A549 (cell line): Measurements from ENCODE around the gene MYH14. TPM values are rescaled to one million over a fixed set of nuclear protein-coding genes. Genes with fewer than 3 reads are reported as not detected.

Experiments
- ATAC-seq, 2 experiments: fragments of 200-7000 bp in 1 of 2; fragments of >200 bp in 1 of 2; cut with Nextera tagmentation in 1 of 2; cut with Tn5 transposase in 1 of 2; 3 replicates each; pipeline versions ENCODE4 v1.8.0 to v1.9.1; 2018 to 2020; ENCODE audit warnings: mild to moderate bottlenecking in 1 of 2, moderate library complexity in 1 of 2
- CTCF ChIA-PET: fragments of 300-600 bp; sonication (Branson Sonifier 250); formaldehyde crosslinking; extraction: SDS; loops from one replicate; lab custom pipeline; 2021; ENCODE audit warnings: antibody characterized with exemption, inconsistent platforms; lab: Yijun Ruan, JAX
- POLR2A ChIA-PET: fragments of 350-600 bp; formaldehyde crosslinking; extraction: SDS; loops from one replicate; lab custom pipeline; 2021; ENCODE audit warnings: antibody characterized with exemption, inconsistent platforms; lab: Yijun Ruan, JAX
- DNase-seq, 2 experiments: peaks; one replicate each; pipeline versions ENCODE4 v3.0.0 to v3.0.0-alpha.2; 2011 to 2016; ENCODE audit warnings: low read depth in 1 of 2, low spot score in 1 of 2
- FAIRE-seq: peaks from 2 replicates; lab custom pipeline; 2011; peaks lifted over from hg19 to GRCh38; lab: Jason Lieb, UNC
- H3K27ac ChIP-seq, 2 experiments: fragments of >200 bp; sonication (Bioruptor Twin); formaldehyde crosslinking; 3 replicates each; pipeline ENCODE4 v1.5.1; 2016 to 2017
- H3K4me1 ChIP-seq: fragments of >200 bp; sonication (Bioruptor Twin); formaldehyde crosslinking; 3 replicates; pipeline ENCODE4 v1.6.1; 2016
- H3K4me2 ChIP-seq: fragments of >200 bp; sonication (Bioruptor Twin); formaldehyde crosslinking; 3 replicates; pipeline ENCODE4 v1.6.1; 2016
- H3K4me3 ChIP-seq: fragments of >200 bp; sonication (Bioruptor Twin); formaldehyde crosslinking; 3 replicates; pipeline ENCODE4 v1.5.1; 2016
- H3K9me3 ChIP-seq: fragments of >200 bp; sonication (Bioruptor Twin); formaldehyde crosslinking; 3 replicates; pipeline ENCODE4 v1.6.1; 2016
- CEBPB ChIP-seq, 2 experiments: fragments of >200 bp in 1 of 2; sonication (Bioruptor Twin) in 1 of 2; formaldehyde crosslinking in 1 of 2; IDR thresholded peaks; 2 replicates each; pipeline ENCODE4 v1.6.1; 2012 to 2016
- EHF ChIP-seq: fragments of 250-450 bp; sonication (Bioruptor Pico); IDR thresholded peaks from 2 replicates; pipeline ENCODE4 v1.5.0; 2020; ENCODE audit warnings: mild to moderate bottlenecking
- ELK1 ChIP-seq: fragments of 150-350 bp; IDR thresholded peaks from 2 replicates; pipeline ENCODE4 v1.6.1; 2014; ENCODE audit warnings: low read depth, mild to moderate bottlenecking, low read length
- FOSL2 ChIP-seq, 2 experiments: fragments of 450-650 bp in 1 of 2; fragments of >200 bp in 1 of 2; sonication (Bioruptor Twin) in 1 of 2; formaldehyde crosslinking; IDR thresholded peaks; 2 replicates each; pipeline versions ENCODE4 v1.5.0 to v1.6.1; 2016 to 2020; ENCODE audit warnings: mild to moderate bottlenecking in 1 of 2, moderate library complexity in 1 of 2
- HDAC2 ChIP-seq: fragments of 200-600 bp; sonication (generic); IDR thresholded peaks from 2 replicates; pipeline ENCODE4 v1.6.1; 2016
- HES2 ChIP-seq: fragments of >200 bp; sonication (Bioruptor Twin); formaldehyde crosslinking; IDR thresholded peaks from 2 replicates; pipeline ENCODE4 v1.6.1; 2016
- HOXB13 ChIP-seq: fragments of 250-450 bp; sonication (Bioruptor Pico); IDR thresholded peaks from 2 replicates; pipeline ENCODE4 v1.5.0; 2020; ENCODE audit warnings: low read depth, mild to moderate bottlenecking, moderate library complexity
- JUN ChIP-seq, 2 experiments: fragments of >200 bp; sonication (Bioruptor Twin); formaldehyde crosslinking; IDR thresholded peaks; 2 replicates in 1 of 2; 3 replicates in 1 of 2; pipeline ENCODE4 v1.6.1; 2016 to 2017
- KDM1A ChIP-seq: fragments of 200-600 bp; sonication (generic); IDR thresholded peaks from 2 replicates; pipeline ENCODE4 v1.6.1; 2016; ENCODE audit warnings: low read depth, mild to moderate bottlenecking
- MAFK ChIP-seq: fragments of 450-650 bp; IDR thresholded peaks from 2 replicates; pipeline ENCODE4 v1.6.1; 2014; ENCODE audit not compliant: partially characterized antibody
- MAZ ChIP-seq: fragments of 150-350 bp; IDR thresholded peaks from 2 replicates; pipeline ENCODE4 v1.6.1; 2014; ENCODE audit warnings: antibody characterized with exemption, low read depth, low read length, borderline replicate concordance
- MYC ChIP-seq: IDR thresholded peaks from 2 replicates; pipeline ENCODE4 v1.6.1; 2012; ENCODE audit warnings: mild to moderate bottlenecking, inconsistent platforms, low read length, improper control_type of control experiment, borderline replicate concordance
- NPAS2 ChIP-seq: fragments of 250-450 bp; sonication (Bioruptor Pico); IDR thresholded peaks from 2 replicates; pipeline ENCODE4 v1.8.0; 2022; ENCODE audit warnings: mild to moderate bottlenecking, moderate library complexity, borderline replicate concordance
- NR3C1 ChIP-seq: fragments of >200 bp; sonication (Bioruptor Twin); formaldehyde crosslinking; IDR thresholded peaks from 3 replicates; pipeline ENCODE4 v1.6.1; 2017
- PHF8 ChIP-seq: fragments of 200-600 bp; sonication (generic); IDR thresholded peaks from 2 replicates; pipeline ENCODE4 v1.6.1; 2016; ENCODE audit warnings: low read depth, mild to moderate bottlenecking, antibody characterized with exemption, moderate library complexity, borderline replicate concordance
- POLR2A ChIP-seq: IDR thresholded peaks from 2 replicates; pipeline ENCODE4 v1.6.1; 2012; ENCODE audit warnings: mild to moderate bottlenecking, low read length
- RAD21 ChIP-seq, 2 experiments: fragments of >200 bp in 1 of 2; sonication (Bioruptor Twin) in 1 of 2; formaldehyde crosslinking in 1 of 2; IDR thresholded peaks in 1 of 2; conservative IDR thresholded peaks in 1 of 2; 2 replicates in 1 of 2; 3 replicates in 1 of 2; pipeline ENCODE4 v1.6.1; 2012 to 2018; ENCODE audit warnings: inconsistent platforms in 1 of 2
- RNF2 ChIP-seq: fragments of 200-600 bp; sonication (generic); IDR thresholded peaks from 2 replicates; pipeline ENCODE4 v1.6.1; 2016; ENCODE audit warnings: low read depth, mild to moderate bottlenecking, antibody characterized with exemption, moderate library complexity, borderline replicate concordance
- SMC3 ChIP-seq: fragments of >200 bp; sonication (Bioruptor Twin); formaldehyde crosslinking; IDR thresholded peaks from 3 replicates; pipeline ENCODE4 v1.6.1; 2018; ENCODE audit warnings: inconsistent platforms
- ZC3H11A ChIP-seq: fragments of 450-650 bp; IDR thresholded peaks from 2 replicates; pipeline ENCODE4 v1.6.1; 2014; ENCODE audit warnings: antibody characterized with exemption, mild to moderate bottlenecking
- WGBS: methylation state at CpG from one replicate; pipeline ENCODE4 v1.1.6; 2017; ENCODE audit errors: missing lambda C conversion rate; 5-methylcytosine and 5-hydroxymethylcytosine counted together
- polyA plus RNA-seq, 4 experiments: library from polyadenylated mRNA; depleted of rRNA in 3 of 4; stranded (reverse); fragments of >200 nt; fragmentation: RNase III in 1 of 4; extraction: RNeasy Plus Mini Kit Qiagen cat#74134 plus additional on column Dnase treatment in 1 of 4; gene quantifications; 2 replicates in 3 of 4; 3 replicates in 1 of 4; pipeline ENCODE4 v1.2.3, GENCODE V29; 2011 to 2017
- TF ChIP-seq, protein P1 (sequence below): fragments of 200-600 bp; sonication (generic); IDR thresholded peaks from 2 replicates; pipeline ENCODE4 v1.6.1; 2016; ENCODE audit warnings: antibody characterized with exemption, mild to moderate bottlenecking, moderate library complexity
- TF ChIP-seq, protein P2 (sequence below): IDR thresholded peaks from 2 replicates; pipeline ENCODE4 v1.6.1; 2012
- TF ChIP-seq, protein P3 (sequence below): fragments of >200 bp; sonication (Bioruptor Twin); formaldehyde crosslinking; IDR thresholded peaks from 3 replicates; pipeline ENCODE4 v1.6.1; 2016
- TF ChIP-seq, protein P4 (sequence below): fragments of 450-650 bp; IDR thresholded peaks from 2 replicates; pipeline ENCODE4 v1.6.1; 2014; ENCODE audit warnings: antibody characterized with exemption

The MYH14 gene
- polyA plus RNA-seq, 2 of the 4 experiments (the other 2 are of a cell fraction): 4.0 to 7.0 TPM

- no peak; a peak in 1 of 6 replicates for ATAC-seq
- no peak for DNase-seq
- Histone ChIP-seq H3K9me3 (no peaks in the 10 kb centered on the region), H3K4me3 (no peak overlapping the region), H3K4me2 (no peak overlapping the region), H3K4me1 (no peaks in the 10 kb centered on the region), H3K27ac (no peak overlapping the region)
- FAIRE-seq: no peak
- CTCF ChIA-PET: interaction anchor here (1.0 to 1.9 kb wide), 3 partner anchors 27 to 363 kb away, joined by 3 to 5 read pairs (median 4); no protein-coding TSS in a partner anchor
- POLR2A ChIA-PET: no interaction called here
- 46% methylated on average over 12 of the region's 12 CpGs for WGBS
- no peak for TF ChIP-seq RNF2
- TF ChIP-seq RAD21 (conservative IDR thresholded peaks at IDR 0.05 in 1 of 2, IDR thresholded peaks at IDR 0.05 in 1 of 2): no peak
- TF ChIP-seq KDM1A: no peak
- TF ChIP-seq, protein P1, sequence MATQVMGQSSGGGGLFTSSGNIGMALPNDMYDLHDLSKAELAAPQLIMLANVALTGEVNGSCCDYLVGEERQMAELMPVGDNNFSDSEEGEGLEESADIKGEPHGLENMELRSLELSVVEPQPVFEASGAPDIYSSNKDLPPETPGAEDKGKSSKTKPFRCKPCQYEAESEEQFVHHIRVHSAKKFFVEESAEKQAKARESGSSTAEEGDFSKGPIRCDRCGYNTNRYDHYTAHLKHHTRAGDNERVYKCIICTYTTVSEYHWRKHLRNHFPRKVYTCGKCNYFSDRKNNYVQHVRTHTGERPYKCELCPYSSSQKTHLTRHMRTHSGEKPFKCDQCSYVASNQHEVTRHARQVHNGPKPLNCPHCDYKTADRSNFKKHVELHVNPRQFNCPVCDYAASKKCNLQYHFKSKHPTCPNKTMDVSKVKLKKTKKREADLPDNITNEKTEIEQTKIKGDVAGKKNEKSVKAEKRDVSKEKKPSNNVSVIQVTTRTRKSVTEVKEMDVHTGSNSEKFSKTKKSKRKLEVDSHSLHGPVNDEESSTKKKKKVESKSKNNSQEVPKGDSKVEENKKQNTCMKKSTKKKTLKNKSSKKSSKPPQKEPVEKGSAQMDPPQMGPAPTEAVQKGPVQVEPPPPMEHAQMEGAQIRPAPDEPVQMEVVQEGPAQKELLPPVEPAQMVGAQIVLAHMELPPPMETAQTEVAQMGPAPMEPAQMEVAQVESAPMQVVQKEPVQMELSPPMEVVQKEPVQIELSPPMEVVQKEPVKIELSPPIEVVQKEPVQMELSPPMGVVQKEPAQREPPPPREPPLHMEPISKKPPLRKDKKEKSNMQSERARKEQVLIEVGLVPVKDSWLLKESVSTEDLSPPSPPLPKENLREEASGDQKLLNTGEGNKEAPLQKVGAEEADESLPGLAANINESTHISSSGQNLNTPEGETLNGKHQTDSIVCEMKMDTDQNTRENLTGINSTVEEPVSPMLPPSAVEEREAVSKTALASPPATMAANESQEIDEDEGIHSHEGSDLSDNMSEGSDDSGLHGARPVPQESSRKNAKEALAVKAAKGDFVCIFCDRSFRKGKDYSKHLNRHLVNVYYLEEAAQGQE: no peak
- TF ChIP-seq ELK1: no peak
- no peak for TF ChIP-seq NR3C1
- no peak for TF ChIP-seq FOSL2 (IDR thresholded peaks at IDR 0.05)
- no peak for TF ChIP-seq FOSL2 (CRISPR knock-in tag; IDR thresholded peaks at IDR 0.05)
- TF ChIP-seq CEBPB (IDR thresholded peaks at IDR 0.05): no peak
- no peak for TF ChIP-seq PHF8
- TF ChIP-seq, protein P2, sequence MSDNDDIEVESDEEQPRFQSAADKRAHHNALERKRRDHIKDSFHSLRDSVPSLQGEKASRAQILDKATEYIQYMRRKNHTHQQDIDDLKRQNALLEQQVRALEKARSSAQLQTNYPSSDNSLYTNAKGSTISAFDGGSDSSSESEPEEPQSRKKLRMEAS: no peak
- TF ChIP-seq NPAS2 (CRISPR knock-in tag): no peak
- no peak for TF ChIP-seq MAFK
Observed at GRCh38 chr19:50167314-50167721, 36.1 kb upstream of the MYH14 start.

- no peak overlapping the region for H3K4me3 ChIP-seq
- H3K4me2 ChIP-seq: no peak overlapping the region
- no peak for FAIRE-seq
Observed at GRCh38 chr19:50171752-50172151, 31.7 kb upstream of the MYH14 start.

More at GRCh38 chr19:50171752-50172151, 31.7 kb upstream of the MYH14 start:
- WGBS: 76% methylated on average over 5 of the region's 5 CpGs
- H3K4me1 ChIP-seq: no peaks in the 10 kb centered on the region
- CTCF ChIA-PET: interaction anchor here (0.9 to 2.1 kb wide), 8 partner anchors 9 to 365 kb away, joined by 3 to 7 read pairs (median 3); no protein-coding TSS in a partner anchor
- no peaks in the 10 kb centered on the region for H3K9me3 ChIP-seq
- DNase-seq: no peak
- TF ChIP-seq MYC (no peak), NR3C1 (no peak), SMC3 (no peak), MAZ (no peak), RAD21 (conservative IDR thresholded peaks at IDR 0.05 in 1 of 2, IDR thresholded peaks at IDR 0.05 in 1 of 2) (no peak), HDAC2 (no peak), POLR2A (no peak), FOSL2 (IDR thresholded peaks at IDR 0.05) (no peak), FOSL2 (CRISPR knock-in tag; IDR thresholded peaks at IDR 0.05) (no peak), JUN (IDR thresholded peaks at IDR 0.05) (no peak), ZC3H11A (no peak), HOXB13 (no peak), EHF (CRISPR knock-in tag) (no peak), PHF8 (no peak), HES2 (no peak)
- TF ChIP-seq, protein P2: no peak
- TF ChIP-seq, protein P3, sequence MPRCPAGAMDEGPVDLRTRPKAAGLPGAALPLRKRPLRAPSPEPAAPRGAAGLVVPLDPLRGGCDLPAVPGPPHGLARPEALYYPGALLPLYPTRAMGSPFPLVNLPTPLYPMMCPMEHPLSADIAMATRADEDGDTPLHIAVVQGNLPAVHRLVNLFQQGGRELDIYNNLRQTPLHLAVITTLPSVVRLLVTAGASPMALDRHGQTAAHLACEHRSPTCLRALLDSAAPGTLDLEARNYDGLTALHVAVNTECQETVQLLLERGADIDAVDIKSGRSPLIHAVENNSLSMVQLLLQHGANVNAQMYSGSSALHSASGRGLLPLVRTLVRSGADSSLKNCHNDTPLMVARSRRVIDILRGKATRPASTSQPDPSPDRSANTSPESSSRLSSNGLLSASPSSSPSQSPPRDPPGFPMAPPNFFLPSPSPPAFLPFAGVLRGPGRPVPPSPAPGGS: no peak
- TF ChIP-seq, protein P1: no peak
- TF ChIP-seq, protein P4, sequence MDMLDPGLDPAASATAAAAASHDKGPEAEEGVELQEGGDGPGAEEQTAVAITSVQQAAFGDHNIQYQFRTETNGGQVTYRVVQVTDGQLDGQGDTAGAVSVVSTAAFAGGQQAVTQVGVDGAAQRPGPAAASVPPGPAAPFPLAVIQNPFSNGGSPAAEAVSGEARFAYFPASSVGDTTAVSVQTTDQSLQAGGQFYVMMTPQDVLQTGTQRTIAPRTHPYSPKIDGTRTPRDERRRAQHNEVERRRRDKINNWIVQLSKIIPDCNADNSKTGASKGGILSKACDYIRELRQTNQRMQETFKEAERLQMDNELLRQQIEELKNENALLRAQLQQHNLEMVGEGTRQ: no peak
- TF ChIP-seq, all 56 proteins: peak for 0
- POLR2A ChIA-PET: no interaction called here
- H3K27ac ChIP-seq: no peak overlapping the region
- no peak for ATAC-seq
